HCT116 (cell line): ENCODE data around the gene FAM120A.

Source experiments
- CEBPB ChIP-seq: IDR thresholded peaks from 2 replicates; pipeline ENCODE4 v1.6.1; 2012; ENCODE audit warnings: low read depth
- EZH2 ChIP-seq: fragments of 200-600 bp; sonication (generic); IDR thresholded peaks from 2 replicates; pipeline ENCODE4 v1.6.1; 2017; ENCODE audit warnings: antibody characterized with exemption, mixed run types
- TF ChIP-seq, protein P1 (sequence below), 3 experiments: fragments of 200-600 bp in 1 of 3; sonication (generic) in 1 of 3; IDR thresholded peaks in 2 of 3; conservative IDR thresholded peaks in 1 of 3; 2 replicates each; pipeline ENCODE4 v1.5.1; 2012 to 2017; ENCODE audit warnings: low read depth in 2 of 3, low read length in 2 of 3, antibody characterized with exemption in 1 of 3, borderline replicate concordance in 1 of 3, control low read depth in 1 of 3, mild to moderate bottlenecking in 1 of 3, mixed read lengths in 1 of 3, mixed run types in 1 of 3, moderate library complexity in 1 of 3; ENCODE audit not compliant: insufficient read depth in 1 of 3

DNA sequence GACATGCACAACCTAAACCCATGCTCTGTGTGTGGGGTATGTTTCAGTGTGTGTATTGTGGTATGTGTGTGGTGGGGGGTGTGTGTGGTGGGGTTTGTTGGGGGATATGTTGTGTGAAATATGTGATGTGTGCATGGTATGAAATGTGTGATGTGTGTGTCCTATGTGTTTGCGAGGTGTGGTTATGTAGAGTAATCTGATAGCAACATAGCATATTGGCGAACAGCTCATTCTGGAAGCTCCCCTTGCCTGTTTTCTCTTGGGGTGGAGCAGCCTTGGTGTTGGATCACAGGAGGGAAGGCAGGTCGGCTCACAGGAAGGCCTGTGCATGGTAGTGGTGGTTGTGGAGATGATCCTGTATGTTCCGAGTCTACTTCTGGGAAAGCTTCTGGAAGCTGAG is 89.5 kb downstream of the FAM120A start:
- TF ChIP-seq, protein P1, sequence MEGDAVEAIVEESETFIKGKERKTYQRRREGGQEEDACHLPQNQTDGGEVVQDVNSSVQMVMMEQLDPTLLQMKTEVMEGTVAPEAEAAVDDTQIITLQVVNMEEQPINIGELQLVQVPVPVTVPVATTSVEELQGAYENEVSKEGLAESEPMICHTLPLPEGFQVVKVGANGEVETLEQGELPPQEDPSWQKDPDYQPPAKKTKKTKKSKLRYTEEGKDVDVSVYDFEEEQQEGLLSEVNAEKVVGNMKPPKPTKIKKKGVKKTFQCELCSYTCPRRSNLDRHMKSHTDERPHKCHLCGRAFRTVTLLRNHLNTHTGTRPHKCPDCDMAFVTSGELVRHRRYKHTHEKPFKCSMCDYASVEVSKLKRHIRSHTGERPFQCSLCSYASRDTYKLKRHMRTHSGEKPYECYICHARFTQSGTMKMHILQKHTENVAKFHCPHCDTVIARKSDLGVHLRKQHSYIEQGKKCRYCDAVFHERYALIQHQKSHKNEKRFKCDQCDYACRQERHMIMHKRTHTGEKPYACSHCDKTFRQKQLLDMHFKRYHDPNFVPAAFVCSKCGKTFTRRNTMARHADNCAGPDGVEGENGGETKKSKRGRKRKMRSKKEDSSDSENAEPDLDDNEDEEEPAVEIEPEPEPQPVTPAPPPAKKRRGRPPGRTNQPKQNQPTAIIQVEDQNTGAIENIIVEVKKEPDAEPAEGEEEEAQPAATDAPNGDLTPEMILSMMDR (IDR thresholded peaks at IDR 0.05 in 2 of 3, conservative IDR thresholded peaks at IDR 0.05 in 1 of 3; ENCODE audit: borderline replicate concordance in 1 of 3, insufficient read depth in 1 of 3, low read depth in 2 of 3, low read length in 2 of 3): no peak
- no peak for TF ChIP-seq EZH2
- no peak for TF ChIP-seq CEBPB
